Astrocyte (in vitro differentiated cells and primary cell): Measurements from ENCODE around the gene FAM120AOS. TPM values are rescaled to one million over a fixed set of nuclear protein-coding genes. Genes with fewer than 3 reads are reported as not detected.

Source experiments
- DNase-seq: peaks from one replicate; pipeline ENCODE4 v3.0.0-alpha.2; 2010; ENCODE audit warnings: low read depth
- FAIRE-seq: peaks from 2 replicates; lab custom pipeline; 2011; peaks lifted over from hg19 to GRCh38; lab: Jason Lieb, UNC
- H2AFZ ChIP-seq: 2 replicates; pipeline ENCODE4 v1.6.0; 2012; ENCODE audit warnings: low read depth, low read length, inconsistent platforms
- H3K27ac ChIP-seq: 2 replicates; pipeline ENCODE4 v1.5.1; 2011; ENCODE audit warnings: low read depth, low read length, inconsistent platforms
- H3K27me3 ChIP-seq: 2 replicates; pipeline ENCODE4 v1.6.0; 2011; ENCODE audit warnings: low read length, inconsistent platforms; ENCODE audit not compliant: insufficient read depth
- H3K36me3 ChIP-seq: 2 replicates; pipeline ENCODE4 v1.5.1; 2011; ENCODE audit warnings: low read length, inconsistent platforms; ENCODE audit not compliant: insufficient read depth
- H3K4me1 ChIP-seq: 2 replicates; pipeline ENCODE4 v1.5.1; 2011; ENCODE audit warnings: low read length, inconsistent platforms; ENCODE audit not compliant: insufficient read depth
- H3K4me2 ChIP-seq: 2 replicates; pipeline ENCODE4 v1.6.0; 2012; ENCODE audit warnings: low read length, inconsistent platforms
- H3K4me3 ChIP-seq: 2 replicates; pipeline ENCODE4 v1.5.1; 2011; ENCODE audit warnings: low read depth, mild to moderate bottlenecking, low read length, inconsistent platforms; ENCODE audit not compliant: insufficient read depth
- H3K79me2 ChIP-seq: 2 replicates; pipeline ENCODE4 v1.6.0; 2012; ENCODE audit warnings: mild to moderate bottlenecking, low read length, inconsistent platforms; ENCODE audit not compliant: insufficient read depth
- H3K9ac ChIP-seq: 2 replicates; pipeline ENCODE4 v1.6.0; 2012; ENCODE audit warnings: mild to moderate bottlenecking, low read length, inconsistent platforms
- H3K9me3 ChIP-seq: 2 replicates; pipeline ENCODE4 v1.5.1; 2012; ENCODE audit warnings: low read depth, mild to moderate bottlenecking, low read length, inconsistent platforms; ENCODE audit not compliant: insufficient read depth
- H4K20me1 ChIP-seq: 2 replicates; pipeline ENCODE4 v1.6.0; 2012; ENCODE audit warnings: low read length, inconsistent platforms; ENCODE audit not compliant: insufficient read depth
- H3K27ac Mint-ChIP-seq: one replicate; pipeline ENCODE4 v1.8.0; 2021; ENCODE audit warnings: mild to moderate bottlenecking, mixed read lengths; ENCODE audit not compliant: unreplicated experiment
- H3K27me3 Mint-ChIP-seq: one replicate; pipeline ENCODE4 v1.8.0; 2021; ENCODE audit warnings: low read depth, mixed read lengths; ENCODE audit not compliant: unreplicated experiment
- H3K36me3 Mint-ChIP-seq: one replicate; pipeline ENCODE4 v1.8.0; 2021; ENCODE audit warnings: low read depth, mixed read lengths; ENCODE audit not compliant: unreplicated experiment
- H3K4me1 Mint-ChIP-seq: one replicate; pipeline ENCODE4 v1.8.0; 2021; ENCODE audit warnings: low read depth, mixed read lengths; ENCODE audit not compliant: unreplicated experiment
- H3K4me3 Mint-ChIP-seq: one replicate; pipeline ENCODE4 v1.8.0; 2021; ENCODE audit warnings: mild to moderate bottlenecking, moderate library complexity, mixed read lengths; ENCODE audit not compliant: unreplicated experiment
- H3K9me3 Mint-ChIP-seq: one replicate; pipeline ENCODE4 v1.8.0; 2021; ENCODE audit warnings: mild to moderate bottlenecking, mixed read lengths; ENCODE audit not compliant: unreplicated experiment
- EZH2 ChIP-seq: IDR thresholded peaks from 2 replicates; pipeline ENCODE4 v1.6.1; 2012; ENCODE audit warnings: mild to moderate bottlenecking, low read length, inconsistent platforms; ENCODE audit not compliant: insufficient read depth
- total RNA-seq: library from RNA; stranded (reverse); gene quantifications from 2 replicates; pipeline ENCODE4 v1.2.1, GENCODE V29; 2021
- TF ChIP-seq, protein P1 (sequence below): IDR thresholded peaks from 2 replicates; pipeline ENCODE4 v1.5.1; 2011; ENCODE audit warnings: low read depth, mild to moderate bottlenecking, inconsistent platforms, low read length, moderate library complexity; ENCODE audit not compliant: insufficient read depth

The FAM120AOS gene
- total RNA-seq, 1 donor from 2014 or later = 29.7 TPM

DNA sequence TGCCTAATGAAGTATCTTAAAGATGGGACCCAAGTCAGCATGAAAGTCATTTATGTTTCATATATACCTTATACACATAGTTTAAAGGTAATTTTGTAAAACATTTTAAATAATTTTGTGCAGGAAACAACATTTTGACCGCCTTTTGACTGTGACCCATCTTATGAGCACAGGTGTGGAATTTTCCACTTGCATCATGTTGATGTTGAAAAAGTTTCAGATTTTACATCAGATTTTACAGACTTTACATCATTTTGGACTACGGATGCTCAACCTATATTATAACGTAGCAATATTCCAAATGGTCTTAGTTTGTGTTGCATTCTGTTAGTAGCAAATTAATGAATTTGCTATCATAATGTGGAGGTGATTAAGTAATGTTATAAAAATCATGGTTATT is 21.7 kb upstream of the FAM120AOS start:
- H3K4me2 ChIP-seq = no peak overlapping the region
- Mint-ChIP-seq H3K9me3 (no peaks in the 10 kb centered on the region), H3K27ac (no peak overlapping the region), H3K27me3 (no peaks in the 10 kb centered on the region), H3K4me3 (no peak overlapping the region), H3K36me3 (peaks cover 6% of the 10 kb centered on the region), H3K4me1 (peaks cover 19% of the 10 kb centered on the region)
- H3K27ac ChIP-seq = no peak overlapping the region
- no peak for TF ChIP-seq EZH2
- TF ChIP-seq, protein P1, sequence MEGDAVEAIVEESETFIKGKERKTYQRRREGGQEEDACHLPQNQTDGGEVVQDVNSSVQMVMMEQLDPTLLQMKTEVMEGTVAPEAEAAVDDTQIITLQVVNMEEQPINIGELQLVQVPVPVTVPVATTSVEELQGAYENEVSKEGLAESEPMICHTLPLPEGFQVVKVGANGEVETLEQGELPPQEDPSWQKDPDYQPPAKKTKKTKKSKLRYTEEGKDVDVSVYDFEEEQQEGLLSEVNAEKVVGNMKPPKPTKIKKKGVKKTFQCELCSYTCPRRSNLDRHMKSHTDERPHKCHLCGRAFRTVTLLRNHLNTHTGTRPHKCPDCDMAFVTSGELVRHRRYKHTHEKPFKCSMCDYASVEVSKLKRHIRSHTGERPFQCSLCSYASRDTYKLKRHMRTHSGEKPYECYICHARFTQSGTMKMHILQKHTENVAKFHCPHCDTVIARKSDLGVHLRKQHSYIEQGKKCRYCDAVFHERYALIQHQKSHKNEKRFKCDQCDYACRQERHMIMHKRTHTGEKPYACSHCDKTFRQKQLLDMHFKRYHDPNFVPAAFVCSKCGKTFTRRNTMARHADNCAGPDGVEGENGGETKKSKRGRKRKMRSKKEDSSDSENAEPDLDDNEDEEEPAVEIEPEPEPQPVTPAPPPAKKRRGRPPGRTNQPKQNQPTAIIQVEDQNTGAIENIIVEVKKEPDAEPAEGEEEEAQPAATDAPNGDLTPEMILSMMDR = no peak
- H3K4me3 ChIP-seq = no peak overlapping the region
- H3K9ac ChIP-seq = no peak overlapping the region
- H3K36me3 ChIP-seq = no peaks in the 10 kb centered on the region
- no peaks in the 10 kb centered on the region for H3K9me3 ChIP-seq
- H4K20me1 ChIP-seq = peaks cover 56% of the 10 kb centered on the region
- no peak for FAIRE-seq
- DNase-seq = no peak
- H2AFZ ChIP-seq = no peak overlapping the region
- H3K27me3 ChIP-seq = no peaks in the 10 kb centered on the region
- H3K4me1 ChIP-seq = no peaks in the 10 kb centered on the region
- peaks cover 76% of the 10 kb centered on the region for H3K79me2 ChIP-seq

DNA sequence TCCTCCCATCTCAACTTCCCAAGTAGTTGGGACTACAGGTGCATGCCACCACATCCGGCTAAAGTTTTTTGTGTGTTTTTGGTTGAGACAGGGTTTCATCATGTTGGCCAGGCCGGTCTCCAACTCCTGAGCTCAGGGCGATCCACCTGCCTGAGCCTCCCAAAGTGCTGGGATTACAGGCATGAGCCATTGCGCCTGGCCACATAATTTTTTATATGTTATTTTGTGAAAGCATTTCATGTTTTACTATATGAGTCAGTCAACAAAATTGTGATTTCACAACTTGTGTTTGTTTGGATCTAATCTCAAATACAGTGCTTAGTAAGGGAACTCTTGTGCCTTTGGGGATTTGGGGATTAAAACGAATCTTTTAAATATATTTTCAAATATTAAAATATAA is 20.0 kb upstream of the FAM120AOS start:
- H2AFZ ChIP-seq = no peak overlapping the region
- H3K79me2 ChIP-seq = peaks cover 79% of the 10 kb centered on the region
- DNase-seq (no peak), FAIRE-seq (no peak)
- no peak for TF ChIP-seq EZH2
- TF ChIP-seq, protein P1 = no peak
- H3K27ac ChIP-seq = no peak overlapping the region
- no peaks in the 10 kb centered on the region for H3K36me3 ChIP-seq
- peaks cover 56% of the 10 kb centered on the region for H4K20me1 ChIP-seq
- H3K4me2 ChIP-seq = no peak overlapping the region
- H3K9me3 ChIP-seq = no peaks in the 10 kb centered on the region
- H3K36me3 Mint-ChIP-seq = peaks cover 3% of the 10 kb centered on the region
- no peak overlapping the region for H3K4me3 ChIP-seq
- H3K4me3 Mint-ChIP-seq = no peak overlapping the region
- peaks cover 6% of the 10 kb centered on the region for H3K4me1 ChIP-seq
- no peak overlapping the region for H3K9ac ChIP-seq
- H3K9me3 Mint-ChIP-seq = no peaks in the 10 kb centered on the region
- H3K4me1 Mint-ChIP-seq = peaks cover 28% of the 10 kb centered on the region
- no peaks in the 10 kb centered on the region for H3K27me3 ChIP-seq
- H3K27me3 Mint-ChIP-seq = no peaks in the 10 kb centered on the region
- H3K27ac Mint-ChIP-seq = no peak overlapping the region

DNA sequence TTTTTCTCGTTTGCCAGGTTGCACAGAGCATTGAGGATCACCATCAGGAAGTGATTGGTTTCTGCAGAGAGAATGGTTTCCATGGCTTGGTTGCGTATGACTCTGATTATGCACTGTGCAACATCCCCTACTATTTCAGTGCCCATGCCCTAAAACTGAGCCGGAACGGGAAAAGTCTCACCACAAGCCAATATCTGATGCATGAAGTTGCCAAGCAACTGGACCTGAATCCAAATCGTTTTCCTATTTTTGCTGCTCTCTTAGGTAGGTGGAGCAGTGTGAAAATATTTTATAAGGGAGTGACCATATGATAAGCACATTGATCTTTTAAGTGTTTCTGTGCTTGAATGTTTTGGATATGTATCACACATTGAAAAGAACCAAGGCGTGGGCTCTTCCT is 17.7 kb upstream of the FAM120AOS start:
- Mint-ChIP-seq H3K9me3 (no peaks in the 10 kb centered on the region), H3K27me3 (no peaks in the 10 kb centered on the region), H3K4me1 (peaks cover 28% of the 10 kb centered on the region), H3K36me3 (peaks cover 2% of the 10 kb centered on the region), H3K27ac (no peak overlapping the region), H3K4me3 (no peak overlapping the region)
- no peak overlapping the region for H2AFZ ChIP-seq
- H3K4me1 ChIP-seq = peaks cover 12% of the 10 kb centered on the region
- H3K4me3 ChIP-seq = no peak overlapping the region
- DNase-seq (peak; percentile 53), FAIRE-seq (no peak)
- peaks cover 88% of the 10 kb centered on the region for H3K79me2 ChIP-seq
- H4K20me1 ChIP-seq = peaks cover 66% of the 10 kb centered on the region
- H3K36me3 ChIP-seq = no peaks in the 10 kb centered on the region
- H3K4me2 ChIP-seq = no peak overlapping the region
- no peak overlapping the region for H3K27ac ChIP-seq
- no peaks in the 10 kb centered on the region for H3K9me3 ChIP-seq
- TF ChIP-seq, protein P1 = no peak
- no peak for TF ChIP-seq EZH2
- no peaks in the 10 kb centered on the region for H3K27me3 ChIP-seq
- H3K9ac ChIP-seq = no peak overlapping the region
